GM21423 (cell line): ENCODE results near the gene EXD2.
"Not testable (repeated sequence)": the region's sequence is repeated elsewhere in the genome, so short reads cannot be mapped to it uniquely, and the experiment has no call there.

ENCODE experiments used
- ATAC-seq: cut with Tn5 transposase; IDR thresholded peaks from one replicate; pipeline ENCODE4 v1.9.1; 2021; ENCODE audit warnings: mild to moderate bottlenecking, moderate library complexity; ENCODE audit not compliant: unreplicated experiment

Gene EXD2

GRCh38 chr14:69191340-69192111 lies at the start of gene EXD2:
EXD2 (plus strand) TSS chr14:69191498; CDS start chr14:69209471, 17,973 bp downstream.
- ATAC-seq, result peak; percentile 80

- ATAC-seq, result no peak
Observed at GRCh38 chr14:69141550-69141949, 49.7 kb upstream of the EXD2 start.

GRCh38 chr14:69142101-69142500 lies 49.2 kb upstream of the EXD2 start:
- ATAC-seq, result no peak

DNA sequence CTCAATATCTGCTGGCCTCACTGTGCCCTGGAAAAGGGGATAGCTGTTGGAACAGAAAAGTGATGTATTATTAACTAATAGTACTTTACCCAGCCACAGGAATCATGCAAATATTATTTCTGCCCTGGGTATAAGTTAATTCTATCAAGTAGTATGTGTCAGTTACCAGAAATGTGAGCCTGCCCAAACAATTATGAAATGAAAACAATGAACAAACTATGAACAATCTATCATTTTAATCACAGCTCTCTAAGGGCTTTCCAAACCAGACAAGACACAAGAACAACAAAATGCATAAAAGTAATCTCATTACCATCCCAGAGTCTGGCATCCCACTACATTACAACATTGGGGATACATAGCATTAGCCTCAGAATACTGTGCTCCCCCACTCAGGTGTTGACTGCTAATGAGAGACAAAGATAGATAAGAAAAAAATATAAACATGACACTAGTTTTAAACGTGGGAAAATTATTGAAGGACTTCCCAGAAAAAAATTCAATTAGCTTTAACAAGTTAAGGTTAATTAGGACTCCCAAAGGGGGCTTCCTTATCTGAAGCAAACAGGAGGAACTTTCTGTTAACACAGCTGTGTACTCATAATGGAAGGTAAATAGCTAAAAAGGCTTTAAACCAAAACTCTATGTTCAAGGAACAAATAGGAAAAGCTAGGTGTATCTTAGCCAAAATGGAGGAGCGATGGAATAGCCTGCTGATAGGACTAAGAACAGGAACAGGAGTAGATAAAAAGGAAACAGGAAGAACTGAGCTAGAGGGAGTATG lies 41.6 kb upstream of the EXD2 start:
- ATAC-seq, result no peak

DNA sequence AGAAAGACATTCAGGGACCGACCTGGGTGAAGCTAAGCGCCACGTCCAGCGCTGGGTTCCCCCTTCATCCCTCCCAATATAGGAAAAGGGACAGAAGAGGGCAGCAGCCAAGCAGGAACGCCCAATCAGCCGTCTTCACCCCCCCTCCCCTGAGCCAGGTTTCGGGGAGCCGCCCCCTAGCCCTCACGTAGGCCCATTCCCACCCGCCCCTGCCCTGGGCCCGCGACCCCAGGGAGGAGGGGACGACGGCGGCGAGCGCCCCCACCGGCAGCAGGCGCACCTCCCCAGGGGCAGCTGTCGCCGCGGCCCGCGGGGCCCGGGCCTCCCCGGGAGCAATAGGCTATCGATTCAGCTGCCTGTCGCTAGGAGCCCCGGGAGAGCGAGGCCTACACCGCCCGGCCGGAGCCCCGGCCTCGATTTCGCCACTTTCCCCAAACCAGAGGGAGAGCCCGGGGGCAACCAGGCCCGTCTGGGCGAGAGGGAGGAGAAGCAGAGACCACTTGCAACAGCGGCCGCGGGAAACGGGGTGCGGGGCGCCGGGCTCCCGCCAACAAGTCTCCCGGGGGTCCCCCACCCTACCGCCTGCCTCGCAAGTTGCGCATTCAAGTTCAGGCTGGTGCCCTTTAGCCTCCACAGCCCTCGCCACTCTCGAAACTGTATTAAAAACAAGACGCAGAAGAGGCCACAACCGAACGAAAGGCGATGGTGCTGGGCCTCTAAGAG lies 39.7 kb upstream of the EXD2 start:
- ATAC-seq, result peak; percentile 50

- ATAC-seq, result peak; percentile 3
Observed at GRCh38 chr14:69152181-69152901, 39.0 kb upstream of the EXD2 start.

GRCh38 chr14:69152902-69153151 lies 38.5 kb upstream of the EXD2 start, which contains the start of gene DCAF5:
DCAF5 (minus strand) TSS chr14:69153119; CDS start chr14:69152978, 141 bp downstream.
- no peak for ATAC-seq

GRCh38 chr14:69153152-69153872 lies 38.0 kb upstream of the EXD2 start:
- peak; percentile 85 for ATAC-seq

DNA sequence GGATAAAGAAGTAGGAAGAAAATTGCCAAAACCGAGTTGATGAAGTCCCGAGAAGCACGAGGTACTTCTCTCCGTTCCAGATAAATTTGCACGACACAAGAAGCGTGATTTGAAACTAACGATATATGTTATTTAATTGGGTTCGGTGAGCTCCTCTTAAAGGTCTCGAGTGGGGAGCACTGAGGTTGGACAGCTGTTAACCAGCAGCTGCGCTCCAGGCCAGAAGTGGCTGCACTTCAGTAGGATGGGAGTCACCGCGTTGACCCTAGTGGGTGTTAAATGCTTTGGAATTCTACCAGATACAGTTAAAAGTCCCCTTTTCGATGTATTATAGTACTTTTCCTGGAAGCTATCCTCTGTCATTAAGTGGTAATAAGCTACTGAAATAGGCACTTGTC lies 37.4 kb upstream of the EXD2 start:
- ATAC-seq, result no peak

DNA sequence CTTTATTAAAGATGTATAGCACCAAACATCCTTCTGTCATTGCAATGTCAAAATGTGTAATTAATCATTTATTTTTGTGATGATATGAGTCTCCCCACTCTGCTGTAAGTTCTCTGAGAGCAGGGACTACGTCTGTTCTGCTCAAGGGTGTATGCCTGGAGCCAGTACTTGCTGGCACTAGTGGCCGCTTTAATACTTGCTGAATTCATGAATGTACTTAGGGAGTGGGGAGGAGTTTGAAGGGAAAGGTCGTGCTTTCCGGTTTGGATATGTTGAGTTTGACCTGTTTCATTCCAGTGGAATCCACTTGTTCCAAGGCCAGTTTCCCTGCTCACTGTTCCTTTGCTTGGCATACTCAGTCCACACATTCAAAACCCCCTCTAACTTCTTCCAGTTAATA lies 36.5 kb upstream of the EXD2 start:
- no peak for ATAC-seq

- no peak for ATAC-seq
Observed at GRCh38 chr14:69156224-69156623, 35.1 kb upstream of the EXD2 start.

DNA sequence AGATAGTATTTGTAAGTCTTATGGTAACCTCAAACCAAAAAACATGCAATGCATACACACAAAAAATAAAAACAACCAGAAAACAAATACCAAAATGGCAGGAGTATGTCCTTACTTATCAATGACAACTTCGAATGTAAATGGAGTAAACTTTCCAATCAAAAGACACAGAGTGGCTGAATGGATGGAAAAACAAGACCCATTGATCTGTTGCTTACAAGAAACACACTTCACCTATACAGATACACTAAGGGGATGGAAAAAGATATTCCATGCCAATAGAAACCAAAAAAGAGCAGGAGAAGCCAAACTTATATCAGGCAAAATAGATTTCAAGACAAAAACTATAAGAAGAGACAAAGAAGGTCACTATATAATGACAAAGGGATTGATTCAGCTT lies 29.7 kb upstream of the EXD2 start:
- no peak for ATAC-seq

DNA sequence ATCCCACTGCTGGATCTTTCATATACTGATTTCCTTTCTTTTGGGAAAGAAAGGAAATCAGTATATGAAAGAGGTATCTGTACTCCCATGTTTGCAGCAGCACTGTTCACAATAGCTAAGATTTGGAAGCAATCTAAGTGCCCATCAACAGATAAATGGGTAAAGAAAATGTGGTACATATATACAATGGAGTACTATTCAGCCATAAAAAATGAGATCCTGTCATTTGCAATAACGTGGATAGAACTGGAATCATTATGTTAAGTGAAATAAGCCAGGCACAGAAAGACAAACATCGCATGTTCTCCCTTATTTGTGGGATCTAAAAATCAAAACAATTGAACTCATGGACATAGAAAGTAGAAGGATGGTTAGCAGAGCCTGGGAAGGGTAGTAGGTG lies 25.5 kb upstream of the EXD2 start:
- not testable (repeated sequence) for ATAC-seq

- ATAC-seq, result no peak
Observed at GRCh38 chr14:69170839-69171238, 20.5 kb upstream of the EXD2 start.

- ATAC-seq, result no peak
Observed at GRCh38 chr14:69171569-69171968, 19.7 kb upstream of the EXD2 start.

DNA sequence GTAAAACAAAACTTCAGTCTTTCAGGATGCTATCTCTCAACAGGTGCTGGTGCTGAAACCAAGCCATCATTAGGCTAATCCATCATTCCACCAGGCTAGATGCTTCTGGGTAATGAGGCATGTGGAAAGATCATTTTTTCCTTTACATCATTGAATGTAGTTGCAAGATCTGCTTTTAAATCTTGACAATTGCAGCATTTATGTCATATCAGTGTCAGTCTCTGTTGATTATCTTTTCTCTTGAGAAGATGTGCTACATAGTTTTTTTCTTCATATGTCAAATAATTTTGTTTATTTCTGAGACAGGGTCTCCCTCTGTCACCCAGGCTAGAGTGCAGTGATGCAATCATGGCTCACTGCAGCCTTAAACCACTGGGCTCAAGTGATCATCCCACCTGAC lies 16.2 kb upstream of the EXD2 start:
- ATAC-seq, result no peak

GRCh38 chr14:69181491-69181890 lies 9.8 kb upstream of the EXD2 start:
- ATAC-seq, result no peak

DNA sequence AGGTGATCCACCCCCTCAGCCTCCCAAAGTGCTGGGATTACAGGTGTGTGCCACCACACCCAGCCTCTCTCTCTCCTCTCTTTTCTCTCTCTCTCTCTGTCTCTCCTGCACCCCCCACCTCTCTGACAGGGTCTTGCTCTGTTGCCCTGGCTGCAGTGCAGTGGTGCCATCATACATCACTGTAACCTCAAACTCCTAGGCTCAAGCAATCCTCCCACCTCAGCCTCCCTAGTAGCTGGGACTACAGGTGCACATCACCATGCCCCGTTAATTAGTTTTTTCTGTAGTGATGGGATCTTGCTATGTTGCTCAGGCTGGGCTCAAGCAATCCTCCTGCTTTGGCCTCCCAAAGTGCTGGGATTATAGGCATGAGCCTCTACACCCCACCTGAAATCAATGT lies 8.7 kb upstream of the EXD2 start:
- not testable (repeated sequence) for ATAC-seq

DNA sequence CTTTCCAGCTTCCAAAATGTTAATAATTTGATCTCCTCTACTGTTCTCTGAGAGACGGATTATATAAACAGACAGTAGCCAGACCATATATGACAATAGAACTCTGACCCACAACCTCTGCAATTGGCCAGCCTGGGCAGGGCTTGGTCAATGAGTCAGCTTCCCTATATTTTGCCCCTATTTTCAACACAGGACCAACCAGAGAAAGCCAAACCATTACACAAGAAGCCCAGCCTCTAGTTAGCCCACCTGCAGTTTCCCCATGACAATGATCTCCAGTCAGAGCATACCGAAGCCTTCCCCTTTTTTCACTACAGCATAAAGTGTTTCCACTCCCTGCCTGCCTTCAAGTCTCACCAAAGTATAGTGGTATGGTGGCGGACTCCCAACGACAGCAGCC lies 7.6 kb upstream of the EXD2 start:
- ATAC-seq, result no peak

GRCh38 chr14:69190191-69190590 lies 1.1 kb upstream of the EXD2 start:
- no peak for ATAC-seq
